Gastrocnemius medialis (tissue), 4 donors: Measurements from ENCODE around the gene LRRC10. TPM values are rescaled to one million over a fixed set of nuclear protein-coding genes. Genes with fewer than 3 reads are reported as not detected.

Source experiments
- ATAC-seq, 2 donors: fragments of 150-250 bp; one replicate each; pipeline ENCODE4 v1.9.1; 2016
- DNase-seq, 2 donors: peaks; one replicate each; pipeline ENCODE4 v3.0.0-alpha.2; 2019
- H3K27ac ChIP-seq, 4 donors: fragments of 200-600 bp; sonication (generic); 1 replicate in 1 of 4; 2 replicates in 3 of 4; pipeline ENCODE4 v1.5.1; 2016 to 2018; ENCODE audit warnings: mild to moderate bottlenecking in 2 of 4, moderate library complexity in 1 of 4
- H3K27me3 ChIP-seq, 3 donors: fragments of 200-600 bp; sonication (generic) in 2 of 3; 1 replicate in 1 of 3; 2 replicates in 2 of 3; pipeline versions ENCODE4 v1.5.1 to v1.6.0; 2016 to 2019; ENCODE audit warnings: mild to moderate bottlenecking in 1 of 3, moderate library complexity in 1 of 3
- H3K36me3 ChIP-seq, 2 donors: fragments of 200-600 bp; sonication (generic) in 1 of 2; one replicate each; pipeline ENCODE4 v1.5.1; 2017 to 2018
- H3K4me1 ChIP-seq, 2 donors: fragments of 200-600 bp; sonication (generic) in 1 of 2; one replicate each; pipeline ENCODE4 v1.5.1; 2016 to 2017; ENCODE audit warnings: mild to moderate bottlenecking in 2 of 2
- H3K4me3 ChIP-seq, 4 donors: fragments of 200-600 bp; sonication (generic) in 3 of 4; 1 replicate in 1 of 4; 2 replicates in 3 of 4; pipeline ENCODE4 v1.5.1; 2016 to 2019; ENCODE audit warnings: mild to moderate bottlenecking in 2 of 4
- H3K9me3 ChIP-seq, 3 donors: fragments of 200-600 bp; sonication (generic) in 2 of 3; 1 replicate in 1 of 3; 2 replicates in 2 of 3; pipeline ENCODE4 v1.5.1; 2016 to 2019
- CTCF ChIP-seq, 5 experiments: fragments of 450-650 bp in 3 of 5; fragments of 200-600 bp in 2 of 5; sonication (generic) in 2 of 5; IDR thresholded peaks in 4 of 5; conservative IDR thresholded peaks in 1 of 5; 1 replicate in 4 of 5; 2 replicates in 1 of 5; pipeline ENCODE4 v1.5.1; 2016 to 2019; ENCODE audit warnings: antibody characterized with exemption in 5 of 5, mild to moderate bottlenecking in 3 of 5, moderate library complexity in 3 of 5
- POLR2A ChIP-seq, 2 donors: fragments of 450-650 bp; IDR thresholded peaks; one replicate each; pipeline ENCODE4 v1.6.1; 2017; ENCODE audit warnings: antibody characterized with exemption in 2 of 2, mild to moderate bottlenecking in 2 of 2, moderate library complexity in 2 of 2
- in situ Hi-C, 4 donors: fragments of 200-750 bp; cut with MboI; loops; one replicate each; pipeline versions ENCODE4 v1.15.0 to v1.8.0; 2017; ENCODE audit warnings: low sequenced_read_pairs in 4 of 4
- intact Hi-C: fragments of 100-400 bp; cut with DNase I; formaldehyde crosslinking; loops from one replicate; pipeline ENCODE4 v1.15.1; 2023; ENCODE audit warnings: low total_unique reads
- microRNA-seq, 2 donors: library from miRNA; unstranded; fragments of <30 nt; microRNA quantifications; one replicate each; pipeline ENCODE4, GENCODE V29; 2016; ENCODE audit warnings: borderline replicate concordance in 2 of 2
- total RNA-seq, 4 donors: library from RNA; depleted of rRNA; stranded (reverse); fragments of >200 nt; gene quantifications; one replicate each; pipeline versions ENCODE4 v1.1.0 to v1.2.3, GENCODE V29; 2016

Gene LRRC10
- total RNA-seq, 4 donors from 2014 or later: not detected

- Histone ChIP-seq H3K27me3 (no peaks in the 10 kb centered on the region), H3K4me3 (no peak overlapping the region), H3K27ac (no peak overlapping the region), H3K9me3 (no peaks in the 10 kb centered on the region), H3K4me1 (no peaks in the 10 kb centered on the region), H3K36me3 (peaks cover 5 to 38% of the 10 kb centered on the region in 2 donors)
- intact Hi-C loops (loop anchor here (1.0 to 2.0 kb wide), 2 partner anchors 100 to 211 kb away; partner anchors contain the start of genes FRS2 and YEATS4), in situ Hi-C loops (loop anchor here (5.0 to 10.0 kb wide), 4 partner anchors 95 to 215 kb away; partner anchors contain the start of genes YEATS4 (in 4 of the 4) and FRS2 (in 1 of the 4))
- ATAC-seq: no peak
- no peak for DNase-seq
- no peak for TF ChIP-seq POLR2A (IDR thresholded peaks at IDR 0.05)
- no peak for TF ChIP-seq CTCF (IDR thresholded peaks at IDR 0.05 in 4 of 5, conservative IDR thresholded peaks at IDR 0.05 in 1 of 5)
Observed at GRCh38 chr12:69570000-69570516, 40.6 kb downstream of the LRRC10 start.

GRCh38 chr12:69569236-69569635, 41.5 kb downstream of the LRRC10 start:
- no peak for ATAC-seq

GRCh38 chr12:69566603-69567002, 44.1 kb downstream of the LRRC10 start:
- H3K36me3 ChIP-seq: peaks cover 0 to 14% of the 10 kb centered on the region in 2 donors
- H3K9me3 ChIP-seq: no peaks in the 10 kb centered on the region
- H3K4me3 ChIP-seq: no peak overlapping the region
- H3K4me1 ChIP-seq: no peaks in the 10 kb centered on the region
- H3K27ac ChIP-seq: no peak overlapping the region
- in situ Hi-C loops (no loop called here), intact Hi-C loops (no loop called here)
- no peak for ATAC-seq
- H3K27me3 ChIP-seq: no peaks in the 10 kb centered on the region
- DNase-seq: no peak
- no peak for TF ChIP-seq CTCF (IDR thresholded peaks at IDR 0.05 in 4 of 5, conservative IDR thresholded peaks at IDR 0.05 in 1 of 5)
- no peak for TF ChIP-seq POLR2A (IDR thresholded peaks at IDR 0.05)

More at GRCh38 chr12:69569236-69569635, 41.5 kb downstream of the LRRC10 start:
- intact Hi-C loops: no loop called here
- no peak overlapping the region for H3K27ac ChIP-seq
- in situ Hi-C loops: no loop called here
- H3K27me3 ChIP-seq: no peaks in the 10 kb centered on the region
- no peak for DNase-seq
- no peak overlapping the region for H3K4me3 ChIP-seq
- TF ChIP-seq CTCF (IDR thresholded peaks at IDR 0.05 in 4 of 5, conservative IDR thresholded peaks at IDR 0.05 in 1 of 5) (no peak), POLR2A (IDR thresholded peaks at IDR 0.05) (no peak)
- no peaks in the 10 kb centered on the region for H3K4me1 ChIP-seq
- no peaks in the 10 kb centered on the region for H3K9me3 ChIP-seq
- peaks cover 5 to 32% of the 10 kb centered on the region in 2 donors for H3K36me3 ChIP-seq

- intact Hi-C loops: no loop called here
- H3K4me3 ChIP-seq: no peak overlapping the region
- peaks cover 0 to 2% of the 10 kb centered on the region in 2 donors for H3K4me1 ChIP-seq
- peaks cover 0 to 11% of the 10 kb centered on the region in 2 donors for H3K36me3 ChIP-seq
- DNase-seq (no peak), ATAC-seq (no peak)
- H3K27ac ChIP-seq: no peak overlapping the region
- TF ChIP-seq POLR2A (IDR thresholded peaks at IDR 0.05): no peak
- no peak for TF ChIP-seq CTCF (IDR thresholded peaks at IDR 0.05 in 4 of 5, conservative IDR thresholded peaks at IDR 0.05 in 1 of 5)
- H3K27me3 ChIP-seq: no peaks in the 10 kb centered on the region
- in situ Hi-C loops: no loop called here
- no peaks in the 10 kb centered on the region for H3K9me3 ChIP-seq
Observed at GRCh38 chr12:69563166-69563762, 47.4 kb downstream of the LRRC10 start.

Small RNA genes within 50 kb of the gene (microRNA-seq; reads per million reads assigned to microRNA genes)
- gene MIR3913-1 (0 reads per million in 2 donors), gene MIR3913-2 (0 reads per million in 2 donors)

Other genes starting within 250 kb of the LRRC10 start
- gene FRS2, start 140.5 kb downstream of the LRRC10 start, total RNA-seq: 10 to 100 TPM; 21.0 to 32.1 (median 21.3) TPM
- gene CCT2, start 25.4 kb downstream of the LRRC10 start, total RNA-seq: 100 to 1,000 TPM; 124 to 153 (median 138) TPM
- 100 to 1,000 TPM in 3 of 4 donors, 10 to 100 TPM in 1; 61.8 to 163 (median 119) TPM for gene BEST3, start 88.4 kb upstream of the LRRC10 start, total RNA-seq
- gene RAB3IP, start 128.0 kb upstream of the LRRC10 start, total RNA-seq: 10 to 100 TPM; 18.6 to 27.4 (median 20.3) TPM
- 1 to 10 TPM in 1 of 4 donors, not detected in 3; 1.1 TPM for gene MYRFL, start 214.3 kb upstream of the LRRC10 start, total RNA-seq